HG02938 (cell line): ENCODE data around the gene CCNK.

Experiments used
- ATAC-seq: cut with Tn5 transposase; IDR thresholded peaks from one replicate; pipeline ENCODE4 v1.9.1; 2021; ENCODE audit warnings: mild to moderate bottlenecking, moderate library complexity; ENCODE audit not compliant: unreplicated experiment

The CCNK gene

GRCh38 chr14:99480917-99481744 lies at the start of gene CCNK:
Gene CCNK, plus strand, starts transcription at chr14:99481409. Its CDS starts 11,269 bp downstream, at chr14:99492678.
- peak; percentile 89 for ATAC-seq

- no peak for ATAC-seq
Measured at GRCh38 chr14:99431986-99432385, 49.2 kb upstream of the CCNK start.

- no peak for ATAC-seq
Measured at GRCh38 chr14:99432485-99432884, 48.7 kb upstream of the CCNK start.

GRCh38 chr14:99435327-99435726 lies 45.9 kb upstream of the CCNK start:
- ATAC-seq, result no peak

GRCh38 chr14:99436247-99437180 lies 44.7 kb upstream of the CCNK start:
- no peak for ATAC-seq

GRCh38 chr14:99437706-99438105 lies 43.5 kb upstream of the CCNK start:
- ATAC-seq, result no peak

GRCh38 chr14:99440278-99440677 lies 40.9 kb upstream of the CCNK start:
- no peak for ATAC-seq

- ATAC-seq, result no peak
Measured at GRCh38 chr14:99441157-99441870, 39.9 kb upstream of the CCNK start.

GRCh38 chr14:99441918-99442317 lies 39.3 kb upstream of the CCNK start:
- no peak for ATAC-seq

- no peak for ATAC-seq
Measured at GRCh38 chr14:99445931-99446330, 35.3 kb upstream of the CCNK start.

GRCh38 chr14:99447739-99448138 lies 33.5 kb upstream of the CCNK start:
- ATAC-seq, result no peak

- ATAC-seq, result no peak
Measured at GRCh38 chr14:99450266-99450665, 30.9 kb upstream of the CCNK start.

GRCh38 chr14:99451234-99451633 lies 30.0 kb upstream of the CCNK start:
- no peak for ATAC-seq

- ATAC-seq, result no peak
Measured at GRCh38 chr14:99452968-99453367, 28.2 kb upstream of the CCNK start.

- ATAC-seq, result no peak
Measured at GRCh38 chr14:99454246-99454645, 27.0 kb upstream of the CCNK start.

- no peak for ATAC-seq
Measured at GRCh38 chr14:99459481-99460100, 21.6 kb upstream of the CCNK start.

GRCh38 chr14:99460793-99461192 lies 20.4 kb upstream of the CCNK start:
- ATAC-seq, result no peak

GRCh38 chr14:99461411-99462085 lies 19.7 kb upstream of the CCNK start:
- no peak for ATAC-seq

- no peak for ATAC-seq
Measured at GRCh38 chr14:99462210-99462609, 19.0 kb upstream of the CCNK start.

- no peak for ATAC-seq
Measured at GRCh38 chr14:99463974-99464373, 17.2 kb upstream of the CCNK start.
